SK-N-MC (cell line): ENCODE results near the gene GABRD.

Source experiments
- EZH2 ChIP-seq: fragments of 200-600 bp; sonication (generic); IDR thresholded peaks from one replicate; pipeline ENCODE4 v1.6.1; 2017; ENCODE audit warnings: antibody characterized with exemption
- POLR2AphosphoS5 ChIP-seq: IDR thresholded peaks from 2 replicates; pipeline ENCODE4 v1.6.1; 2012; ENCODE audit warnings: mild to moderate bottlenecking, low read depth, low read length, borderline replicate concordance

GRCh38 chr1:2004856-2005255 lies 14.3 kb upstream of the GABRD start:
- no peak for TF ChIP-seq POLR2AphosphoS5
- TF ChIP-seq EZH2, result no peak
